Kidney (tissue), 14 donors: ENCODE results near the gene C1R. TPM values are rescaled to one million over a fixed set of nuclear protein-coding genes. Genes with fewer than 3 reads are reported as not detected.

Source experiments
- DNase-seq, 5 donors: peaks; one replicate each; pipeline ENCODE4 v3.0.0-alpha.2; 2013 to 2020
- FAIRE-seq: peaks from 2 replicates; lab custom pipeline; 2012; peaks lifted over from hg19 to GRCh38; lab: Jason Lieb, UNC
- H3K27ac ChIP-seq, 2 donors: one replicate each; pipeline ENCODE4 v1.7.0; 2013; ENCODE audit warnings: low read depth in 2 of 2, low read length in 2 of 2, inconsistent platforms in 1 of 2
- H3K27me3 ChIP-seq: one replicate; pipeline ENCODE4 v1.7.1; 2013; ENCODE audit warnings: low read length, inconsistent platforms; ENCODE audit not compliant: control insufficient read depth, insufficient read depth
- H3K36me3 ChIP-seq, 3 donors: one replicate each; pipeline versions ENCODE4 v1.7.0 to v1.7.1; 2013; ENCODE audit warnings: low read length in 3 of 3, control low read depth in 1 of 3, inconsistent platforms in 1 of 3; ENCODE audit not compliant: insufficient read depth in 3 of 3, control insufficient read depth in 2 of 3
- H3K4me1 ChIP-seq, 3 donors: one replicate each; pipeline versions ENCODE4 v1.7.0 to v1.7.1; 2013; ENCODE audit warnings: low read length in 3 of 3, inconsistent platforms in 1 of 3, low read depth in 1 of 3; ENCODE audit not compliant: control insufficient read depth in 2 of 3, insufficient read depth in 2 of 3
- H3K4me3 ChIP-seq, 3 donors: one replicate each; pipeline versions ENCODE4 v1.7.0 to v1.8.1; 2013; ENCODE audit warnings: low read length in 3 of 3, control low read depth in 1 of 3, inconsistent platforms in 1 of 3
- H3K9ac ChIP-seq, 3 donors: one replicate each; pipeline versions ENCODE4 v1.7.0 to v1.7.1; 2013; ENCODE audit warnings: low read length in 3 of 3, control low read depth in 1 of 3, inconsistent platforms in 1 of 3
- H3K9me3 ChIP-seq, 3 donors: one replicate each; pipeline versions ENCODE4 v1.7.0 to v1.7.1; 2013; ENCODE audit warnings: low read length in 3 of 3, control low read depth in 1 of 3, inconsistent platforms in 1 of 3; ENCODE audit not compliant: control insufficient read depth in 2 of 3, insufficient read depth in 1 of 3
- intact Hi-C: fragments of 100-400 bp; cut with DNase I; formaldehyde crosslinking; loops from one replicate; pipeline ENCODE4 v1.11.1; 2022
- polyA plus RNA-seq: library from polyadenylated mRNA; stranded (reverse); fragments of 350-450 nt; fragmentation: Illumina TruSeq; extraction: RNeasy Lipid Tissue Mini Kit (QIAGEN cat#74804); gene quantifications from one replicate; pipeline ENCODE4 v1.2.3, GENCODE V29; 2014; ENCODE audit warnings: low read depth, low replicate concordance; ENCODE audit not compliant: insufficient read depth
- total RNA-seq: library from RNA; stranded (reverse); fragmentation: NEBNext Ultra II Directional; extraction: Animal tissue kit (Norgen Biotek cat#: 25700); gene quantifications from one replicate; pipeline ENCODE4 v1.2.1, GENCODE V29; 2021
- TF ChIP-seq, protein P1 (sequence below): IDR thresholded peaks from 3 replicates; pipeline ENCODE4 v1.5.1; 2012; ENCODE audit warnings: mild to moderate bottlenecking, moderate library complexity, borderline replicate concordance; ENCODE audit not compliant: insufficient read depth; ENCODE audit errors: extremely low read depth
- donor health status: control.
- donor health status: control.
- donor health status: control.
- donor health status: control.
- donor health status: control.
- donor health status: DM: yes; HTN: yes; CAD: no.
- donor health status: Normal renal cell carcinoma (clear cell type).

C1R gene
- total and polyA plus RNA-seq, 2 donors from 2014 or later: 183 to 514 TPM

DNA sequence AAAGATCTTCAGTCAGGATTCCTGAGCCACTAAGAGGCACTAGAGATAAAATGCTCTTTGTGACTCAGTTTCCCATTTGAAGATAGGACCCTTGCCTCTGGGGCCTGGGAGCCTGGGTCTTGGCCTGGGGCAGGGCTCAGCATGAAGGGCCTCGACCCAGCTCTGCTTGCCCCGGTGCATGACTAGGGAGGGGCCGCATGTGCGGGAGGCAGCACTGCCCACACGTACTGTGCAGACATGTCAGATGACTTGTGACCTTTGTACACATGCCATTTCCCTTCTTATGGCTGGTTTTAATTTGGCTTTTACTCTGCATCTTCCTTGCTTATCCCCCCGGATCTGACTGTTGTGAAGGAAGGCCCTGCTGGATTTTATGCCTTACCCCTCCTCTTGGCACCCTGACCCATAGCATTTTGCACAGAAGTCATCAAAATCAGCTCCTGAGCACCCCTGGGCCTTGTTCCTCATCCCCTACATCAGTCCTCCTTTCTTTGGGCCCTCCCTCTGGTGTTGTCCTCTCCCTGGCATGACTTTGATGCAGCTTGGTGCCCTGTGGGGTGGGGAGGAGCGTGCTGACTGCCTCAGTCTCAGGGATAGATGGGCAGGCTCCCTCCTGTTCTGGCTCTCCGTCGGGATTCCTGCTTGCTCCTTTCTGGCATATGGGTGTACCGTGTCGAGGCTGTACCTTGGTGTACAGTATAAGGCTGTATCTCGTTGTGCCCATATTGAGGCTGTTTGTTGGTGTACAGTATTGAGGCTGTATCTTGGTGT lies 42.3 kb upstream of the C1R start:
- no peaks in the 10 kb centered on the region for H3K27me3 ChIP-seq
- H3K9me3 ChIP-seq: peaks cover 0 to 2% (median 0%) of the 10 kb centered on the region in 3 donors
- FAIRE-seq (no peak), DNase-seq (no peak)
- TF ChIP-seq, protein P1, sequence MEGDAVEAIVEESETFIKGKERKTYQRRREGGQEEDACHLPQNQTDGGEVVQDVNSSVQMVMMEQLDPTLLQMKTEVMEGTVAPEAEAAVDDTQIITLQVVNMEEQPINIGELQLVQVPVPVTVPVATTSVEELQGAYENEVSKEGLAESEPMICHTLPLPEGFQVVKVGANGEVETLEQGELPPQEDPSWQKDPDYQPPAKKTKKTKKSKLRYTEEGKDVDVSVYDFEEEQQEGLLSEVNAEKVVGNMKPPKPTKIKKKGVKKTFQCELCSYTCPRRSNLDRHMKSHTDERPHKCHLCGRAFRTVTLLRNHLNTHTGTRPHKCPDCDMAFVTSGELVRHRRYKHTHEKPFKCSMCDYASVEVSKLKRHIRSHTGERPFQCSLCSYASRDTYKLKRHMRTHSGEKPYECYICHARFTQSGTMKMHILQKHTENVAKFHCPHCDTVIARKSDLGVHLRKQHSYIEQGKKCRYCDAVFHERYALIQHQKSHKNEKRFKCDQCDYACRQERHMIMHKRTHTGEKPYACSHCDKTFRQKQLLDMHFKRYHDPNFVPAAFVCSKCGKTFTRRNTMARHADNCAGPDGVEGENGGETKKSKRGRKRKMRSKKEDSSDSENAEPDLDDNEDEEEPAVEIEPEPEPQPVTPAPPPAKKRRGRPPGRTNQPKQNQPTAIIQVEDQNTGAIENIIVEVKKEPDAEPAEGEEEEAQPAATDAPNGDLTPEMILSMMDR: no peak
- intact Hi-C loops: no loop called here
- no peak overlapping the region for H3K9ac ChIP-seq
- no peak overlapping the region for H3K4me3 ChIP-seq
- H3K4me1 ChIP-seq: peaks cover 0 to 13% (median 0%) of the 10 kb centered on the region in 3 donors
- peaks cover 7 to 45% (median 30%) of the 10 kb centered on the region in 3 donors for H3K36me3 ChIP-seq
- no peak overlapping the region for H3K27ac ChIP-seq

DNA sequence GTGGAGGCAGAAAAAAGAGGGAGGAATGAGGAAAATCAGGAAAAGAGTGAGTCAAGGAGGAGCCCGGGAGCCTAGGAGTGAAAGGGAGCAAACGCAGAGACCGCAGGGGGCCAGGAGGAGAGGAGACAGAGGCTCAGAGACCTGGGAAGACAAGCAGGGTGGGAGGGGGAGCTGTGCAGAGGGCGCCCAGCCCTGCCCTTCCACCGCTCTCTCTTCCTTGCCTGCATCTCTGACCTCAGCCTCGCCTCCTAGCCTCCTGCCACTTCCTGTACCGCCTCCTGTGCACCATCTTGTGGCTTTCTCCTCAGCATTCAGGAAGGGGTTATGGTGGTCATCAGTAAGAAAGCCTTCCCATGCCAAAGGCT lies 39.2 kb upstream of the C1R start:
- peak overlapping the region in 1 of 3 donors; percentile 97 for H3K9ac ChIP-seq
- FAIRE-seq (no peak), DNase-seq (no peak)
- no peak overlapping the region for H3K27ac ChIP-seq
- TF ChIP-seq, protein P1: no peak
- peaks cover 0 to 23% (median 0%) of the 10 kb centered on the region in 3 donors for H3K4me1 ChIP-seq
- peak overlapping the region; percentile 78 to 91 (median 80) for H3K4me3 ChIP-seq
- H3K27me3 ChIP-seq: no peaks in the 10 kb centered on the region
- H3K9me3 ChIP-seq: peaks cover 0 to 2% (median 0%) of the 10 kb centered on the region in 3 donors
- peaks cover 7 to 33% (median 21%) of the 10 kb centered on the region in 3 donors for H3K36me3 ChIP-seq
- intact Hi-C loops: no loop called here

DNA sequence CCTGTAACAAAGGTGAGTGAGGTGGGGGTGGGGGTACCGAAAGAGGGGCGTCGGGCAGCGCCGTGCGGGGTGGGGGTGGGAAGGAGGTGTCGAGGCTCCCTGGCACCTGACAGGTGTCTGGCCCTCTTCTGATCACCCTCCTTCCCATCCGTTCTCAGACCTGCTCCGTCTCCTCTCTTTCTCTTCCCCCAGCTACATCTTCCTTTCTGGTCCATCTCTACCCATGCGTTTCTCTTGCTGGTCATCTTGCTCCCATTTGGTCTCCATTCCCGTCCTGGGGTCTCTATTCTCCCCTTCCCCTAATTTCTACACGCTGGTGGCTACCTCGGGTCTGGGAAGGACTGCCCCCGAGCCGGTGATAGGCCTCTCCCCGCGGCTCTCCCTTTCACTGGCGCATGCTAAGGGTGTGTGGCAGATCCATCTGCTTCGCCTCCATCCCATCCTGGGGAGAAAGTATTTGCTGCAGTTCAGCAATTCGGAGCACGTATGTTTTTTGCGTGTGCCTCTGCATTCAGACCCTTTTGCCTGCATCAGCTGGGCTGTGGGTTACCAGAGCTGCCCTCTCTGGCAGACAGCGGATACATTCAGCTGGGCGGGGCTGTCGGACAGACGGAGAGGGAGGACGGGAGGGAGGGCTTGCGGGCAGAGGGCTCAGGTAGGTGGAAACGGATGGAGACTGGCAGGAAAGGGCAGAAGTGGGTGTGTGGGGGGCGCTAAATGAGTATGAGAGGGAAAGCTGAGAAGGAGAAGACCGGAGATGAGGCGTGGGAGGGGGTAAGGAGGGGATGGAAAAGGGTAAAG lies 38.7 kb upstream of the C1R start:
- peaks cover 0 to 2% (median 0%) of the 10 kb centered on the region in 3 donors for H3K9me3 ChIP-seq
- H3K27me3 ChIP-seq: no peaks in the 10 kb centered on the region
- intact Hi-C loops: no loop called here
- DNase-seq (peak; percentile 86 to 91 (median 89)), FAIRE-seq (no peak)
- peak overlapping the region; percentile 57 to 97 (median 62) for H3K9ac ChIP-seq
- H3K27ac ChIP-seq: peak overlapping the region; percentile 88 to 92
- TF ChIP-seq, protein P1: no peak
- peaks cover 7 to 28% (median 15%) of the 10 kb centered on the region in 3 donors for H3K36me3 ChIP-seq
- H3K4me3 ChIP-seq: peak overlapping the region; percentile 78 to 91 (median 80)
- peaks cover 0 to 23% (median 0%) of the 10 kb centered on the region in 3 donors for H3K4me1 ChIP-seq
